GM18867 (cell line): Measurements from ENCODE around the gene GTF2F2.
A peak's percentile ranks its signal among the peaks of the same experiment; 100 is the strongest.

Source experiments
- ATAC-seq: cut with Tn5 transposase; IDR thresholded peaks from one replicate; pipeline ENCODE4 v1.9.1; 2021; ENCODE audit warnings: mild to moderate bottlenecking, moderate library complexity; ENCODE audit not compliant: unreplicated experiment

The GTF2F2 gene, protein sequence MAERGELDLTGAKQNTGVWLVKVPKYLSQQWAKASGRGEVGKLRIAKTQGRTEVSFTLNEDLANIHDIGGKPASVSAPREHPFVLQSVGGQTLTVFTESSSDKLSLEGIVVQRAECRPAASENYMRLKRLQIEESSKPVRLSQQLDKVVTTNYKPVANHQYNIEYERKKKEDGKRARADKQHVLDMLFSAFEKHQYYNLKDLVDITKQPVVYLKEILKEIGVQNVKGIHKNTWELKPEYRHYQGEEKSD

DNA sequence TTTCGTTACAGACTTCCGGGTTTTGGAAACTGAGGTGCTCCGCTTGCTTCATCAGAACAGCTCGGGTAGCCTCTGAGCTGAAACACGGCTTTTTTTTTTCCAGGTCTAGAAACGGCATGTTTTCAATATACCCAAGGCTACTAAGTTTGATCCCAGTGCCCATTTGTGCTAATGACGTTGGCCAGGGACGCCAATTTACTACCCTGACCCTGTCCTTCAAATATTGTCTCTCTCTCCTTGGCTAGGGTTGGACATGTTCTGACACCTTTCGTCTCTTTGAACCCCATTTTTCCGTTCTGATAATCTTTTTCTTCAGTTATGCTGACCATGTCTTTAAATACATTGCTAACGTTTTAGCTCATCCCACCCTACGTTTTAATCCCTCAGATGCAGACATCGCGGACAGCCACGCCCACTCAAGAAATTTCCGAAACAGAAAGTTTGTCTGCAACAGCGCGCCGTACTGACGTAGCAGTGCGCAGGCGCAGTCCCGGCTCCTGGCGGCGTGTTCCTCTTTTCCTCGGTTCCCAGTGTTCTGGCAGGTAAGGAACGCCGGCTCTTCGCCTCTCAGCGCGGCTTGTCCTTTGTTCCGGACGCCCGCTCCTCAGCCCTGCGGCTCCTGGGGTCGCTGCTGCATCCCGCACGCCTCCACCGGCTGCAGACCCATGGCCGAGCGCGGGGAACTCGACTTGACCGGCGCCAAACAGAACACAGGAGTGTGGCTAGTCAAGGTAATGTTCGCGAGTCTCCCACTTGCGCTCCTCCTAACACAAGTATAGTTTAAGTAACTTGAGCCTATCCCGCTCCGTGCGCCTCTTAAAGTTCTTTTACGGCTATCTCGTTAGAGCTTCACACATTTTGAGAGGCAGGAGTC lies at the start of gene GTF2F2:
TSS of gene GTF2F2 (plus strand) at position 520 of the 874 bp plus-strand sequence. CDS start at position 666, 146 bp downstream.
- ATAC-seq = peak; percentile 74

DNA sequence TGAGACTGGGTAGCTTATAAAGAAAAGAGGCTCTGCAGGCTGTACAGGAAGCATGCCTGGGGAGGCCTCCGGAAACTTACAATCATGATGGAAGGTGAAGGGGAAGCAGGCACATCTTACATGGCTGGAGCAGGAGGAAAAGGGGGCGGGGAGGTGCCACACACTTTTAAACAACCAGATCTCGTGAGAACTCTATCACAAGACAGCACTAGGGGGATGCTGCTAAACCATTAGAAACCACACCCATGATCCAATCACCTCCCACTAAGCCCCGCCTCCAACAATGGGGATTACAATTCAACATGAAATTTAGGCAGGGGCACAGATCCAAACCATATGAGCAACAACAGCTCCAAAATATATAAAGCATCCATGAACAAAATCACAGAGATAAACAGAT lies 46.5 kb upstream of the GTF2F2 start:
- no peak for ATAC-seq

DNA sequence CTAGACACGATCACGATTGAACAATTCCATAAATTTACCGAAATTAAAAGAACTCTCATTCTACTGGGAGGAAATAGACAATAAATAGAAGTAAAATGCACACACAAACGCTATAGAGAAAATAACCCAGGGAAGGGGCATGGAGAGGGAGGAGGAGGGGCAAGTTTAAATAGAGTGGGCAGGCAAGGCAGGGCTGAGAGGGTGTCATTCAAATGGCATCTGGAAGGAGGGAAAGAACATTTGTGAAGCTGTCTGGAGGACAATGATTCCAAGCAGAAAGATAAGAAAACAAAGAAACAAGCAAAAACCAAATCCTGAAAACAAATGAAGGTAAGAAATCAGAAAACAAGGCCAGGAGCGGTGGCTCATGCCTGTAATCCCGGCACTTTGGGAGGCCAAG lies 45.6 kb upstream of the GTF2F2 start:
- ATAC-seq = no peak

DNA sequence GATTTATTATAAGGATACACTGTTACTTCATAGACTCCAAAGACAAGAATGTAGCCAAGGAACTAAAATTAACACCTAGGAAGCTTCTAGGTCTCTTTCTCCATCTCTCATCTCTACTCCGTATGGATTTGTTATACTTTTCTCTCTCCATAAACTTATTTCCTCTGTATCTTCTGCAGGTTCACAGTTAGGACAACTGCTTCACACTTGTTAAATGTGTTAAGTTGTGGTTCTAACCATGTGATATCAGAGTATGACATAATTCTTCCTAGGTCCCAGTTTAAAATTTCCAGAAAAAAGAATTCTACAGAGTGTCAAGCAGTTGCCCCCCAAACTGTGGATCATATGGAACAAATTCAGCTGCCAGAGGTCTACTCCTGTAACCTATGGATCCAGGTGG lies 42.3 kb upstream of the GTF2F2 start:
- no peak for ATAC-seq

DNA sequence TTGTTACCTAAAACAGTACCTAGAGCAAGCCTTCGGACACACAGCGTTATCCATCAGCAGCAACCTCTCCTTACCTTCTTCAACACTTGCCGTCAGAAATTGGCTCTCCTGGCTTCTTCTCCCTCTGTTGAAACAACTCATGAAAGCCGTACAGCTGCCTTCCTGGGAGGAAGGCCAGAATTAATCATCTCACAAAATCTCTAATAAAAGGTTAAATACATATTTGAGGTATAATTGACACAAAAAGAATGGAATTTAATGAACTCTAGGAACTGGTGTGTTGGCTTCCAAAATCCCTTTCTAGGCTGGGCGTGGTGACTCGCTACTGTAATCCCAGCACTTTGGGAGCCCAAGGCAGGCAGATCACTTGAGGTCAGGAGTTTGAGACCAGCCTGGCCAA lies 37.3 kb upstream of the GTF2F2 start:
- ATAC-seq = no peak

DNA sequence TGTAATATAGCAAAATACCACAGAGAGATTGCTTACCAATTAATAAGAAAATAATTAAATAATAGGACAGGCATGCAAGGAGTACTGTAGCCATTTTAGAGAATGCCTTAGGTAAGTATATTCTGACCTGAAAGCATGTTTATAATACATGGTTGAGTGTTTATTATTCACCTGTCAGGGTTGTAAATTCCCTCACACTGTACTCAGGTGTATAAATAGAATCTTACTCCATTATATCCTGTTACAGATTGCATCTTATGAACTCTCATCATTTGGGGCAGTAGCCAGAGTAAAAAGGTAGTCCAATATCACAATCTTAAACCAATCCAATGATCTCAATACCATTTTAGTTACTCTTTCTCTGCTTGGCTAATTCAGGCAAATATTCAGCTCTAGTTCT lies 35.8 kb upstream of the GTF2F2 start:
- ATAC-seq = no peak

DNA sequence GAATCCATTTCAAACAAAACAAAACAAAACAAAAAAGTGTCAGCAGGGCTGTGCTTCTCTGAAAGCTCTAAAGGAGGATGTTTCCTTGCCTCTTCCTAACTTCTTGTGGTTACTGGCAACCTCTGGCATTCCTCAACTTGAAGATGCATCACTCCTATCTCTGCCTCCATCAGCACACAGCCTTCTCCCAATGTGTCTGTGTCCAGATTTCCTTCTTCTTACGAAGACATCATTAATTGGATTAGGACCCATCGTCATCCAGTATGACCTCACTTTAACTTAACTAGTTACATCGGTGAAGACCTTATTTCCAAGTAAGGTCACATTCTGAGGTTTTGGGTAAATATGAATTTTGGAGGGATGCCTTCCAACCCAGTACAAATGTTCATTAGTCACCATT lies 33.8 kb upstream of the GTF2F2 start:
- no peak for ATAC-seq

DNA sequence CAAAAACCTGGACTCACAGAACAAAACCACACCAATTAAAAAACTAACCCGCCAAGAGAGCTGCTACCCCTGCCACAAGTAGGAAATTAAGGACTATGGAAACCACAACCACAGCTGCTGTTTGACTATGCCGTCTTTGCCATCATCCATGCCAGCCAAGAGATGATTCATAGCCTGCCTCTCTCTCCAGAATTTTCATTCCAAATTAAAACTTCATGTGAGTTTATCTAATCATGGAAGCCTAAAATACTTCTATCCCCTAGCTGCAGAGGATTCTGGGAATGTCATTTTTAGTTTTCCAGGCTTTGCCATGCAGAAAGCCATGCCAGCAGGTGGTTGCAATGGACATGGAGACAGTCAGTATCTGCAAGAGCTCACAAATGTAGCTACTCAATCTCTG lies 27.6 kb upstream of the GTF2F2 start:
- no peak for ATAC-seq

DNA sequence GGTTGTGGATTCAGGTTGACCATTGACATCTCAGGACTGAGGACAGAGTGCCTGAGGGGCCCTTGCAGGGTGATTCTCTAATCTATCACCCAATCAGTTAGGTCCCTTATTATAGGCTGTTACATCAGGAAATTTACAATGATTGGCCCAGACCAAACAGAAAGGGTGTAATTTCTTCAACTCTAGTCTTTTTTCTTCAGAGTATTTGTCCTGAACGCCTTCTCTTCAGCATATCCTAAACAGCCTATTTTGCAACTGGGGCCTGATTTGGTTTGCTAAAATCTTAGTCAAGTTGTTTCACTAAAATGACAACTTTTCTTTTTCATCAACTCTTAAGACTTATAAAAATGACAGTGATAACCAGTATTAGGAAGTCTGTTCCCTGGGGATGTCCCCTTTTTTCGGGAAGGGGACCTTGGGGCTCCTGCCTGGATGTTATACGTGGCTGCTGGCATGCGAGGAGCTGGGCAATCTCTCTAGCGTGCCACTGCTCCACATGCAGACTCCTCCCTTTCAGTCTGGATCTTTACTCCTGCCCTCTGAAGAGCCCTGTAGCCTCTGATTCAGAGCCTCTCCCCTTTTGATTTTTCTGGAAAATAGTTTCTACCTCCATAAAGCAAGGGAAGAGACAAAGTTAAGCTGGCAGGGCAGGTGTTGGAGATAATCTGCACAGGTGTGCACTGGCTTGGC lies 19.6 kb upstream of the GTF2F2 start:
- ATAC-seq = no peak

DNA sequence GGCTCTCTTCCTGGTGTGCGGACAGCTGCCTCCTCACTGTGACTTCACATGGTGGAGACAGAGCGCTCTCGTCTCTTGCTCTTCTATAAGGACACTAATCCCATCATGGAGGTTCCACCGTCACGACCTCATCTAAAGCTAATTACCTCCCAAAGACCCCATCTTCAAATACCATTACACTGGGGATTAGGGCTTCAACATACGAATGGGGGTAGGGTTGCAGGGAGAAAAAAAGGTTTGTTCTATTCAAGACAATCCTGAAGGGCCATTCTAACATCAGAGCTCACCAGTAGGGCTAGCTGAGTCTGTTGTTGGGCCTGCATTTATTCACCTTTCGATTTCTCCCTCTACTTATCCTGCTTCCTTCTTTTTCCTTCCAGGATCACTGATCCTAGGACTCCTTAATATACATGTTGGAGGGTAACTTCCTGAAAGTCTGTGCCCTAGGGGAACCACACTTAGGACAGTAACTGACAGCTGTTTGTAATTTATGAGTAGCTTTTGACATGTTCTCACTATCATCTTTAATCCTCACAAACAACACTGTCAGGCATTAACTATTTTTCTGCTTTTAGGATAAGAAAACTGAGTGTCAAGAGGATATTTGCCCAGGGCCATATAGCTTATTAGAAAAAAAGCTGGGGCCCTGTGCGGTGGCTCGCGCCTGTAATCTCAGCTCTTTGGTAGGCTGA lies 18.8 kb upstream of the GTF2F2 start:
- no peak for ATAC-seq

DNA sequence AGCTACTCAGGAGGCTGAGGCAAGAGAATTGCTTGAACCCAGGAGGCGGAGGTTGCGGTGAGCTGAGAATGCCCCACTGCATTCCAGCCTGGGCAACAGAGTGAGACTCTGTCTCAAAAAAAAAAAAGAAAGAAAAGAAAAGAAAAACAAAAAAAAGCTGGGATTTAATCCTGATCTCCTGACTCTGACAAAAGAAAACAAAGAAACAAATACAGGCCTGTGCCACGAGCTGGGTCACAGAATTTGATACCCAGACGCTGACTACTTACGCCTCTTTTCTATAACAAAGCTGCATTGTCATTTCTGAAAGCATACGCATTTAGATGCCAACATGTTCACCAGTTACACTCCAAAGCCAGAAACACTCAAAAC lies 18.2 kb upstream of the GTF2F2 start:
- ATAC-seq = no peak

DNA sequence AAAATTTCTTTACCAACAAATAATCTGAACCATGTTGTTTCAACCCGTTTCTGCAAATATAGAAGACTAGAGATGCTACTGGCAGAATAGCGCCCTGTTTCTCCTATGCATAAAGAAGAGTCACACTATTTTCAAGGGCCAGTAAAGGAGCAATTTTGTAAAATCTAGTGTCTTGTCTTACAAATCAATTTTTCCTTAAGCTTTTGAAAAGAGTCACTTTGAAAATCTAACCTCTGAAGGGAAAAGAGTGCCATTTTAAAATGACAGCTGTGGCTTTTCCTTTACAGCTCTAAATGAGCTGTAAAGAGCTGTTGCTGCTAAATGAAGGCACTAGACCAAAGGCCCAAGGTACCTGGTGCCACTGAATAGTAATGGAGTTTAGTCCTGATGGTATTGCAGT lies 16.9 kb upstream of the GTF2F2 start:
- ATAC-seq = no peak

DNA sequence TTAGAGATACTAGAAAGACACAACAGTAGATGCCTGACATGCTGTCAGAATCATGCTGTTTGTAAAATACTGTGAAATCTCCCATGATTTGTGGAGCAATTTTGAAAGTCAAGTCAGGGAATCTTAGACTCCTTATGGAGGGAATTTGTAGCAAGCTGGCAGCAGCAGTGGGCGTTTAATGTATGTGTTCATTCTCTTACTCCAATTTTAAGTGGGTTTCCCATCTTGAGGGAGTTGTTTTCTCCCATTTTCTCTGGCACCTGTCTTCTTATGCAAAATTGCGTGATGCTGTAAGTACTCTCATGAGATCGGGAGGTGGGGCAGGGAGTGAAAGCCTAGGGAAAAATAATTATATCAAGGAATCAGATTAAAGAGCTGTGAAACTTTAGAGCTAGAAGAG lies 16.0 kb upstream of the GTF2F2 start:
- no peak for ATAC-seq

DNA sequence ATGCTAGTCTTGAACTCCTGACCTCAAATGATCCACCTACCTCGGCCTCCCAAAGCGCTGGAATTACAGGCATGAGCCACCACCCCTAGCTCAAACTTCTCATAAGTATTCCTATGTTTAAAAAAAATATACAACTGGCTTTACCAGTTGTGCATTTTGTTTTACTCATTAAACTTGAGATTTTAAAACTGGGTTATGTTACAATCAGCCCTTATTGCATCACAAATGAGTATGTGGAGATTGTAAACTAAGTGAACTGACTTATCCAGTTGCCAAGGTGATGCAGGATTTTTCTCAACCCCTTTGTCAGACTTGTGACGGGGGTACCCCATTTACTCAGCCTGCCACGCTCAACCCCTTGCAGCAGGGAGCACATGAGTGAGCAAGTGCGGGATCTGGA lies 14.4 kb upstream of the GTF2F2 start:
- no peak for ATAC-seq

DNA sequence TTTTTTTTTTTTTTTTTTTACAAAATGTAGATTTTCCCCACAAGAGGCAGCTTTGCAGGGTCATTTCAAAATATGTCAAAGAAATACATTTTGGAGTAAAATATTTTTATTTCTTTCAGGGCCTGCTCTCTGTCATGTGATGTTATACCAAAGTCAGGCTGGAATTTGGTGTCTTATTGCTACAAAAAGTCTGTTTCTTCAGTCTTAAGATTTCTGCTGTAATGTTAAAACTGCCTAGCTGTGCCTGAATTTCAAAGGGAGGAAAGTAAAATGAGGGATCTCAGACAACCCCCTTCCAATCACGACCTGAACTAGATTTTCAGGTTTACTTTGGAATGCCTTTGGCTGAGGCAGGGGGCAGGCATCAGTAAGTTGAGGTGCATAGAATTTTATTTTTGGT lies 12.8 kb upstream of the GTF2F2 start:
- no peak for ATAC-seq

DNA sequence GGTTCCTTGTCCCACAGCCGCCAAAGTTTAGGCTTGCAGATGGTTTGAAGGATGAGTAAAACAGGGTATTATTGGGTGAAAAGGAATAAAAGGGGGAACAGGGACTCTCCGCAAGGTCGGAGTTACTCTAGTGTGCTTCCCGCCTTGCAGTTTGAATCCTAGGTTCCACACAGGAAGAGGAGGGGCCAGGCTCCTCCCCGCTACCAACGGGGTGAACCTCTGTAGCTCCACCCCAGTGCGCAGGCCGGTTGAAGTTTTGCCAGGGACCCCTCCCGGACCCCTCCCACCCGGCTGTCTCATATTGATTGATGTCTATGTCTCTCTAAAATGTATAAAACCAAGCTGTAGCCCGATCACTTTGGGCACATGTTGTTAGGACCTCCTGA lies 11.6 kb upstream of the GTF2F2 start:
- peak; percentile 53 for ATAC-seq

DNA sequence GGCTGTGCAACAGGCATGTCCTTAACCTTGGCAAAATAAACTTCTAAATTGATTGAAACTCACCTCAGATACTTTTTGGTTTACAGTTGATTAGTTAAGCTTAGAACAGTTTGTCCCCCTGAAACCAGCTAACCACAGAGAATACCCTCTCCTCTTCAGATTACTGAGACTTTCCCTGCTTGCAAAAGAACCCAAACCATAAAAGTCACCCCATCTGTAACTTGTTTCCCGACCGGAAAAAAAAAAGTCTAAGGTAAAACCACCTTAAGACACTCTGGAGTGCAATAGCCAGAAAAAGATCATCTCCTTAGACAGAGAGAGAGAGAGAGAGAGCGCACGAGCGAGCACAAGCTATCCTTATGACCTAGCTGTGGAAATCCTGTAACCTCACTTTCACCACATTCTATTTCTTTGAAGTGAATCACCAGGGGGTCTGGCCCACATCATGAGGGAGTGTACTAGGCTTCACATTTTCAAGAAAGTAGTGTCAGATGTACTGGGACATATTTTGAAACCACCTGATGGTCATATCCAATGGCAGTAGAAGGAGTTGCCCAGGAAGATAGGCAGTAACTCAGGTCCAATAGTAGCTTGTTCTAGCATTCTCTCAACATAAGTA lies 11.1 kb upstream of the GTF2F2 start:
- ATAC-seq = peak; percentile 76

DNA sequence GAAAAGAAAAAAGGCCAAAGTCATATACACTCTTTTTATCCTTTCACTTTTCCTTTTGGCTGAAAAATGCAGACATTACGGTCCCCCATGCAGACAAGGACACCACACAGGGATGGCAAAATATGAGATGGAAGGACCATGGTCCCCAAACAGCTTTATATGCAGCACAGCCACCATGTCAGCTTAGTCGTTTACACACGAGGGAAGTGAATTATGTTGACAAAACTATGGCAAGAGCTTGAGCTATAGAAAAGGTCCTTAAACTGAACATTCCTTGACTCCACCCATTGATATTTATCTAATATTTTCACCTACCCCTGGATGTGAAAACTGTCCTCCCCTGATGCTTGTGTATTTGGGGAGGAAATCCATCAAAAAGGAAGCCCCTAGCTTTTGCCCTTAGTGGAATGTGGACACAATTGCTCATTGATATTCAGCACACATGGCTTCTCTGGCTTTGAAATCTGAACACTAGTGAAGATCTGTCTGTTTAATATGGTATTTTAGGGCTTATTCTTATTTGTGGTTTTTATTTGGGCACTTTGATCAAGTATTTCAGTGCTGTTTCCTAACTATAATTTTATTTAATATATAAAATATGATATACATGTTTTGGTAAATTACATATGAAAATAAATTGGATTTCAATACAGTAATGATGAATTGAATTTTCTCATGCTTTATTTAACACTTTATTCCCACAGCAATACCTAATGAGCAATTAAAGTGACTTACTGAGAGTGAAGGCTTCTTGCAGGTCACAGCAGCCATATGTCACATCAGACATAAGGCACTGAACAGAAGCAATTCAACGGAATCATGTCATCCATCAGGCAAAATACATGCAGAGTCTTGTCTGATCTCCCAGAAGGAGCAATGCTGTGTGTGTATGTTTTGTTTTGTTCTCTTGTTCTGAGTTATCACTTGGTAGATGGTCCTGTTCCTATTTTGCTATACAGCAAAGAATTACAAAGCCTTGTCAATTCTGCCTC lies 6.8 kb upstream of the GTF2F2 start:
- no peak for ATAC-seq

DNA sequence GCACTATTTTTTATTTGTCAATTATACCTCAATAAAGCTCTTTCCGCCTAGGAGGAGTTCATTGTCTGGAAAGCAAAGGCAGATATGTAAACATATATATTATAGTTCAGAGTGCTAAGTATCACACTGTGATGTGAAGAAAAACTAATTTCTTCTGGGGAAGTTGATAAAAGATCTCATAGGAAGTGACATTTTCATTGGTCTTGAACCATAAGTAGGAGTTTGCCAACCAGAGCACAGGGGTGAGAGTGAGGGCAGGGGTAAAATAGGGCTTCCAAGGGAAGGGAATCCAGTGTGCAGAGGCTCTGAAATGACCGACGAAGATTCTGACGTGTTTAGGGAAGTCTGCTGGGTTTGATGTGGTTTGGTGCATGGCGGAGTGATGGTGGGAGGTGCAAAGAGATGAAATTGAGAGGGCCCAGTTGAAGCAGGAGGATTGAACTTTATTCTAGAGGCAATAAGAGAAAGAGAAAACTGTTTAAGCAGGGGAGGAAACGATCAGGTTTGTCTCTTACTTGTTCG lies 780 bp upstream of the GTF2F2 start:
- ATAC-seq = peak; percentile 31
